Measurements from ENCODE around the gene MUC20.
"Not testable (repeated sequence)": the region's sequence is repeated elsewhere in the genome, so short reads cannot be mapped to it uniquely, and the experiment has no call there.

MUC20 gene

DNA sequence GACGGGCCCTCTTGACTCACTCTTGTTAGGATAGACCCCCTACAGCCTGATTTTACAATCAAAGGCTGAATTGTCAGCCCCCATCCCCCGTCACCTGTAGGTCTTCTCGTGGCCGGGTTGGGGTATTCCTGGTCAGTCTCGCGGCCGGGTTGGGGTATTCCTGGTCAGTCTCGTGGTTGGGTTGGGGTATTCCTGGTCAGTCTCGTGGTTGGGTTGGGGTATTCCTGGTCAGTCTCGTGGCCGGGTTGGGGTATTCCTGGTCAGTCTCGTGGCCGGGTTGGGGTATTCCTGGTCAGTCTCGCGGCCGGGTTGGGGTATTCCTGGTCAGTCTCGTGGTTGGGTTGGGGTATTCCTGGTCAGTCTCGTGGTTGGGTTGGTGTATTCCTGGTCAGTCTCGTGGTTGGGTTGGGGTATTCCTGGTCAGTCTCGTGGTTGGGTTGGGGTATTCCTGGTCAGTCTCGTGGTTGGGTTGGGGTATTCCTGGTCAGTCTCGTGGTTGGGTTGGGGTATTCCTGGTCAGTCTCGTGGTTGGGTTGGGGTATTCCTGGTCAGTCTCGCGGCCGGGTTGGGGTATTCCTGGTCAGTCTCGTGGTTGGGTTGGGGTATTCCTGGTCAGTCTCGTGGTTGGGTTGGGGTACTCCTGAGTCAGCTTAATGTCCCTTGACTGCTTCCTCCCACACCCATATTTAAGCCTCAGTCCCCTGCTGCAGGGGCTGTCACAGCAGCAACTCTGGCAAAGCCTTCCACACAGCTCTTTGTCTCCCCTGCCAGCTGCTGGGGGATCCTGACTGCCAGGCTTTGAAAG is 50.3 kb downstream of the MUC20 start:
- DNase-seq (ENCODE audit: low read depth in 2 of 2): not testable (repeated sequence)

DNA sequence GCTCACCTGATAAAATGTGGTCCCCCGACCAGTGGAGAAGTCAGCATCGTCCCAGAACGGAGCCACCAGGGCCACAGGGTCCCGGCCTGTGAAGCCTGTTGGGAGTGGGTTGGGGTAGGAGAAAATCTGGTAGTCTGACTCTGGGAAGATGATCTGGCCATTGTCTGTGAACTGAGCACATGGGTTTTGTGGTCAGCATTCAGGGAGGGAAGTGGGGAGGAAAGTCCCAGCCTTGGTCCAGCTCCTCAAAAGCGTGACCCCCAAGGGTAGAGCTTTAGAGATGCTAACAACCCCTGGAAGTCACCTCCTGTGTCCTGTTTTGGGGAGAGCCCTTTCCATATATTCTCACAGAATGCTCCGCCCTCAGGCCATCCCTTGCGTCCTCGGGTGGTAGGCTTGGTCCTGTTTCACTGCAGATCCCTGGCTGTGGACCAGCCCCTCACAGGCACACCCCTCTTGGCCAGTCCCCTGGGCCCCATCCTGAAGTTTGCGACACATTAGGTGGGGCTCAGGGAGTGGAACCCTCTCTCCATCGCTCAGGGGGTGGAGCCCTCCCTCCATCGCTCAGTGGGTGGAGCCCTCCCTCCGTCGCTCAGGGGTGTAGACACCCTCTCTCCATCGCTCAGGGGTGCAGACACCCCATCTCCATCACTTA is 51.0 kb downstream of the MUC20 start:
- no peak for DNase-seq (ENCODE audit: low read depth in 2 of 2)

DNA sequence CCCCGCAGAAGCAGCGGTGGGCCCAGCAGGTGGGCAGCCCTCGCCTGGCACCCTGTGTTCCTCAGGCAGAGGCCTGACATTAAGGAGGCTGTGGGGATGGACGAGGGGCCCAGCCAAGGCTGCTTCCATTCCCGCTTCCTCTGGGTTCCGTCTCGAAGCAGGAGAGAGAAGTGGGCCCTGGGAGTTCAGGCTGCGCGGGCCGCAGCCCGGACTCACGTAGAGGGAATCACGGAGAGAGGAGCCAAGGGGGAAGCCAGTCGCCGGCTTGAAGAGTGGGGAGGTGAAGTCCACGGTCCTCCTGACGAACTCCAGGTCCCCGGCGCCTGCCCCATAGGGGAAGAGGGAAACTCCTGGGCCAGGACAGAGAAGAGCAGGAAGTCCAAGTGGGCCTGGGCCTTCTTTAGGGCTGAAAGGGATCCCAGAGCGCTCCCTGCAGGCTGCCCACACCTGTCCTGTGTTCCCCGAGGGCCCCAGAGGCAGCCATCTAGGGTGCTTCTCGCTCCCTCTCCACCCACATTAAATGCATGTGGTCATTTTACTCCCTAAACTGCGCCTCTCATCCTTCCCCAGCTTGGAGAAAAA is 53.3 kb downstream of the MUC20 start:
- DNase-seq (ENCODE audit: low read depth in 2 of 2): no peak

GRCh38 chr3:195774917-195775316 is 54.1 kb downstream of the MUC20 start:
- no peak for DNase-seq (ENCODE audit: low read depth in 2 of 2)

- DNase-seq (ENCODE audit: low read depth in 2 of 2): no peak
These were observed 57.2 kb downstream of the MUC20 start for GRCh38 chr3:195777975-195778374.

DNA sequence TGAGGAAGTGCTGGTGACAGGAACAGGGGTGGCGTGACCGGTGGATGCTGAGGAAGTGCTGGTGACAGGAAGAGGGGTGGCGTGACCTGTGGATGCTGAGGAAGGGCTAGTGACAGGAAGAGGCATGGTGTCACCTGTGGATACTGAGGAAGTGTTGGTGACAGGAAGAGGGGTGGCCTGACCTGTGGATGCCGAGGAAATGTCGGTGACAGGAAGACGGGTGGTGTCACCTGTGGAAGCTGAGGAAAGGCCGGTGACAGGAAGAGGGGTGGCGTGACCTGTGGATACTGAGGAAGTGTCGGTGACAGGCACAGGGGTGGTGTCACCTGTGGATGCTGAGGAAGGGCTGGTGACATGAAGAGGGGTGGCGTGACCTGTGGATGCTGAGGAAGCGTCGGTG is 60.5 kb downstream of the MUC20 start:
- not testable (repeated sequence) for DNase-seq (ENCODE audit: low read depth in 2 of 2)
